GM19467 (cell line): ENCODE results near the gene KRTAP5-3.
"Not testable (repeated sequence)": the region's sequence is repeated elsewhere in the genome, so short reads cannot be mapped to it uniquely, and the experiment has no call there.

Experiments
- ATAC-seq: cut with Tn5 transposase; IDR thresholded peaks from one replicate; pipeline ENCODE4 v1.9.1; 2021; ENCODE audit warnings: mild to moderate bottlenecking, moderate library complexity; ENCODE audit not compliant: unreplicated experiment

Gene KRTAP5-3

GRCh38 chr11:1608363-1608762 is at the start of gene KRTAP5-3:
Gene KRTAP5-3, minus strand, starts transcription at chr11:1608463. Its CDS starts 78 bp downstream, at chr11:1608385.
- no peak for ATAC-seq

GRCh38 chr11:1656670-1657069 is 48.4 kb upstream of the KRTAP5-3 start:
- no peak for ATAC-seq

GRCh38 chr11:1656061-1656441 is 47.8 kb upstream of the KRTAP5-3 start:
- ATAC-seq, result no peak

GRCh38 chr11:1655168-1656060 is 47.2 kb upstream of the KRTAP5-3 start:
- no peak for ATAC-seq

- no peak for ATAC-seq
Measured at GRCh38 chr11:1654388-1655167, 46.3 kb upstream of the KRTAP5-3 start.

- ATAC-seq, result no peak
Measured at GRCh38 chr11:1653541-1654387, 45.5 kb upstream of the KRTAP5-3 start.

- ATAC-seq, result no peak
Measured at GRCh38 chr11:1652771-1653540, 44.7 kb upstream of the KRTAP5-3 start.

GRCh38 chr11:1652442-1652770 is 44.1 kb upstream of the KRTAP5-3 start:
- no peak for ATAC-seq

- ATAC-seq, result no peak
Measured at GRCh38 chr11:1652026-1652425, 43.8 kb upstream of the KRTAP5-3 start.

- ATAC-seq, result no peak
Measured at GRCh38 chr11:1651411-1651980, 43.2 kb upstream of the KRTAP5-3 start.

- ATAC-seq, result no peak
Measured at GRCh38 chr11:1650918-1651262, 42.6 kb upstream of the KRTAP5-3 start.

GRCh38 chr11:1650034-1650917 is 42.0 kb upstream of the KRTAP5-3 start:
- no peak for ATAC-seq

- no peak for ATAC-seq
Measured at GRCh38 chr11:1648653-1649420, 40.6 kb upstream of the KRTAP5-3 start.

- no peak for ATAC-seq
Measured at GRCh38 chr11:1647901-1648652, 39.8 kb upstream of the KRTAP5-3 start.

GRCh38 chr11:1646540-1646939 is 38.3 kb upstream of the KRTAP5-3 start:
- ATAC-seq, result not testable (repeated sequence)

- ATAC-seq, result no peak
Measured at GRCh38 chr11:1645357-1645821, 37.1 kb upstream of the KRTAP5-3 start.

- ATAC-seq, result no peak
Measured at GRCh38 chr11:1644601-1645356, 36.5 kb upstream of the KRTAP5-3 start.
